HG03558 (cell line): ENCODE results near the gene PYGB.

Experiments used
- ATAC-seq: cut with Tn5 transposase; IDR thresholded peaks from one replicate; pipeline ENCODE4 v1.9.1; 2021; ENCODE audit warnings: moderate number of reproducible peaks; ENCODE audit not compliant: unreplicated experiment; ENCODE audit errors: extremely low read depth

The PYGB gene

DNA sequence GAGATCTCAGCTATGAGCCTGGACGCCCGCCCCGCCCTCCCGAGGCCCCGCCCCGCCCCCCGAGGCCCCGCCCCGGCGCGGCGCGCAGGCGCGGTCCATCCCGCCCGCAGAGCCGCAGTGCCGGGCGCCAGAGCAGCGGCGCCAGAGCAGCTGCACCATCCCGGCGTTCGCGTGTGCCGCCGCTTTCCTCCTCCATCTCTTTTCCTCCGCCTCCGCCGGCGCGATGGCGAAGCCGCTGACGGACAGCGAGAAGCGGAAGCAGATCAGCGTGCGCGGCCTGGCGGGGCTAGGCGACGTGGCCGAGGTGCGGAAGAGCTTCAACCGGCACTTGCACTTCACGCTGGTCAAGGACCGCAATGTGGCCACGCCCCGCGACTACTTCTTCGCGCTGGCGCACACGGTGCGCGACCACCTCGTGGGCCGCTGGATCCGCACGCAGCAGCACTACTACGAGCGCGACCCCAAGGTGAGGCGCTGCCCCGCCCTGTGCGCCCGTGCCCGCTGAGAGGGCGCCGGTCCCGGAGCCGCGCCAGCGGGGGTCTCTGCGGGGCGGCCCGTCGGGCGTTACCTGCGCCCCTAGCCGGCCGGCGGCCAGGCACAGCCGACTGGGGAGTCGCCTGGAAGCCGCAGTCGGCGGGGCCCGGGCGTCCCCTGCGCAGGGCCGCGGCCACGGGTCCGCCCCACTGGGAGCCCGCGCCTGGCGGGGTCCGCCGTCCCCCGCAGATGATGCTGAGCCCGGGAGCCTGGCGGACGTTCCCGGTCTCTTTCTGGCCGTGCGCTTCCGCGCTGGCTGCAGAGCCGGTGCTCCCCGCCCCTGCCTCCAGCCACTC lies at the start of gene PYGB:
Gene PYGB, plus strand, starts transcription at position 130 of the 830 bp plus-strand sequence. Its CDS starts 94 bp downstream, at position 224.
- no peak for ATAC-seq

DNA sequence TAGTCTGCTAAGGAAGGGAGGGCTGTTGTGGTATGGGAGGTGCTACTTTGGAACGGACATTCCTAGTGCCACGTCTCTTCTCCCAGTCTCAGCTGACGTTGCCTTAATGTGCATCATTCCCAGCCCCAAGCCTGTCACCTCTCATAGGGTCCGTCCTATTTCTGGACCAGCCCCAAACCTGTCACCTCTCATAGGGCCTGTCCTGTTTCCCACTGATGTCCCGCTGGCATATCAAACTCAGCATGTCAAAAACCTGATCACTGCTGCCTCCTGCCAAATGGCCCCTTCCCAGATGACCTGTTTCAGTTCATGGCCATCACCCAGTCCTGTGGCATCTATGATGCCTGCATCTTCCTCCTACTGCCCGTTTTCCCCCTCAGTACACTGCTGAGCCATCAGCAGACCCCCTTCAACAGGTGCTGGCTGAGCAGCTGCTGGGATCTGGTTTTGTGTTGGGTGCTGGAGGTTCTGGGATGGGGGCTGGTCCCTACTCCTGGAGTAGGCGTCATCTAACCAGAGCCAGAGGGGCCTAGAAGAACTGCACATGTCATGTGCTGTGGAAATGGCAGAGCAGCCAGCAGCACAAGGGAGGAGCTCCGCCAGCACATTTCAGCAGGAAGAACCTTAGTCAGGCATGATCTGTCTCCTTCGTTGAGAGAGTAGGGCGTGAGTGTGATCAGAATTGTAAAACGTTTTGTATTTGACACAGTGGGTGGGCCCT lies 49.1 kb upstream of the PYGB start:
- ATAC-seq, result no peak

DNA sequence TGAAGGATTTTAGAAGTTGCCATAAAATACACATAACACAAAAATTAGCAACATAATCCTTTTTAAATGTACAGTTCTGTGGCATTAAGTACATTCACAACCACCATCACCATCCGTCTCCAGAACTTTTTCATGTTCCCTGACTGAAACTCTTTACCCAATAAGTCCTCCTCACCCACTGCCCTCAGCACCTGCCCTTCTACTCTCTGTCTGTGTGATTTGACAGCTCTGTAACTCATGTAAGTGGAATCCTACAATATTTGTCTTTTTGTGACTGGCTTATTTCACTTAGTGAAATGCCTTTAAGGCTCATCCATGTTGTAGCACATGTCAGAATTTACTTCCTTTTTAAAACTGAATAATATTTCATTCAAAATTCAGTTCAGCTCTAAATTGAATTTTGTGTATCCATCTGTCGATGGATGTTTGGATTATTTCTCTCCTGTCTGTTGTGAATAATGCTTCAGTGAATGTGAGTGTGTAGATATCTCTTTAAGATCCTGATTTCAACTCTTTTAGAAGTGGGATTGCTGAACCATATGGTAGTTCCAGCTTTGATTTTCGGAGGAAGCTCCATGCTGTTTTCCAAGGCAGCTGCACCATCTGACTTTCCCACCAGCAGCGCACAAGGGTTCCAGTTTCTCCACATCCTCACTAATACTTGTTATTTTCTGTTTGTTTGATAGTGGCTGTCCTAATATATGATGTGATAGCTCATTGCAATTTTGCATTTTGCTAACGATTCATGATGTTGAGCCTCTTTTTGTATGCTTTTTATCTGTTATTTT lies 48.2 kb upstream of the PYGB start:
- no peak for ATAC-seq

DNA sequence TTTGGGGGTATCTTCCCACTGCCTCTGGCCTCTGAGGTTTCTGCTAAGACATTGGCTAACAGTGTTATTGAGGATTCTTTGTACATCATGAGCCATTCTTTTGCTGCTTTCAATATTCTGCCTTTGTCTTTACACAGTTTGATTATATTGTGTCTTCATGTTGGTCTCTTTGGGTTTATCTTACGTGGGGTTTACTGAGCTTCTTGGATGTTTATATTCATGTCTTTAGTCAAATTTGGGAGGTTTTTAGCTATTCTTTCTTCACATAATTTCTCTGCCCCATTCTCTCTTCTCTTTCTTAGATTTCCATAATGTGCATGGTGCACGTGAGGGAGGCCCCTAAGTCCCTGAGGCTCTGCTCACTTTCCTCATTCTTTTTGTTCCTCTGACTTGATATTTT lies 44.8 kb upstream of the PYGB start:
- ATAC-seq, result no peak

DNA sequence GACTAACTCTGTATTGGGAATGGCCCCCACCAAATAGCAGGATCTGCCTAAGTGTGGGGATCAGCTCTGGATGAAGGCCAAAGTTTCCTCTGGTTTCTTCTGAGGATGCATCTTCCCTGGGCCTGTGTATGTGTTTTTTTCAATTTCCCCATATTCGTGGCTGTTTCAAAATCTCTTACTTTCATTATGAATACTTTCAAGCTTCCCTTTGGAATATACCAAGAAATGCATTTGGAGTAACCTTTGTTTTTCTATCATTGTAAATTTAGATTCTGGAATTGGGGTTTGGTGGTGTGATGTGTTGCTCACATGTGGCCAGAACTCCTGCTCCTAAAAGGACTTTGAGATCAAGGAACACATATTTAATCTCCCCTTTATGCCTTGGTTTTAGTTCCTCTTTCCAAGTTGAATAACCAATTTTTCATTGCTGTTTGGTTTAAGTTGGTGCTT lies 44.0 kb upstream of the PYGB start:
- ATAC-seq, result no peak

DNA sequence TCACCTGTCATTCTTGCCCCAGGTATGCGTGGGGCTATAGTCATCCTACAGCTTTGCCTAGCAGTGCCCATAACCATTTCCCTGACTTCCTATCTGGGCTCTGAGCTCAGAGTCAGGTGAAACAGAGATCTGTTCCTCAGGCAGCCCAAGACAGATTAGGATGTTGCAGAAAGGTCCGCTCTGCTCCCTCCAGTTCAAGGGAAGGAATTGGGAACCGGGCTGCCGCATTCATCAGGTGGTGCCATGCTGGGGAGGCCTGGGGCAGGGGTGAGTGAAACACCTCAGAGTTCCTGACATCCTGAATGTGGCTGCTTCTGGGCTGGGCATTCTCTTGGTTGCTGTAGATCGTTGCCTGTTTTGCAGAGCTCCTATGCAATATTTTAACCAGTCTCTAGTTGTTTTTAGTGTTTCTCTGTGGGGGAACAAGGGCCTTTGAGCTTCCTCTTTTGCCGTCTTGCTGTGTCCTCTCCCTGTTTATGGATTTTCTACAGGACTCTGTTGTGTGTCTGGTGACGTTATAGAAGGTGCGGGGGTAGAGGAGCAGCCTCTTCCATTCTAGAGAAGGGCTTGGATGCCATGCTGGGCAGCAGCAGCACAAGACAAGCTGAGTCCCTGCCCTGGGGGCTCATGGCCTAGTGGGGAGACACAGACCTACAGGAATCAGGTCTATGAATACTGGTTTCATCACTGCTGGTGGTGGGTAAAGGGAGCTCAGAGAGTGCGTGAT lies 43.2 kb upstream of the PYGB start:
- no peak for ATAC-seq

DNA sequence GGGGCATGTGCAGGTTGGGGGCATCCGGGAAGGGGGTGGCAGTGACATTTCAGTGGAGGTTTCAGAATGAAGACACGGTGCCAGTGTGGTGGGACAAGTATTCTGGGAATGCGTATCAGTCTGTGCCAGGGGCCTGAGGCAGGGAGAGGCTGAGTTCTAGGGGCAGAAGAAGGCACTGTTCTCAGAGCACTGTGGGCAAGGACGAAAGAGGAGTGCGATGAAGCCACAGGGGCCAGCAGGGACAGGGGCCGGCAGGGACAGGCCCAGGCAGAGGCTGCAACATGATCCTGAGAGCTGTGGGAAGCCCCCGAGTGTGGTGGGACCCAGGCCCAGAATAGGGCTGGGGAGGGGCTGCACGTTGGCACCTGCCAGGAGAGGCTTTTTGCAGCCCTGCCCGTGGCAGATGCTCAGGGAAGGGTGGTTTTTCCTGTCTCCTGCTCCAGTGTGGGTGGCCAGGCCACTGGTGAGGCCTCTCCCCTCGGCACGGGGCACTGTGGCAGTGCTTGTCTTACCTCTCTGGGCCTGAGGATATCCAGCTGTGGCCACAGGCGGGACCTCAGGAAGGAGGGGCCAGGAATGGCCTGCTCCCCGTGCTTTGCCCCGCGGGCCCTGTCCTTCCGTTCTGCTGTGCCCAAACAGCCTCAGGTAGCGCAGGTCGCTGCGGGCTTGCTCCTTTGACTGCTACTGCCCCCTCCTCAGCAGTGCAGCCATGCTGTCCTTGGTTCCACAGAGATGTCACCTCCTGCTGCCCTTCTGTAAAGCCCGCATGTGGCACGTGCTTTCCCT lies 42.4 kb upstream of the PYGB start:
- no peak for ATAC-seq

DNA sequence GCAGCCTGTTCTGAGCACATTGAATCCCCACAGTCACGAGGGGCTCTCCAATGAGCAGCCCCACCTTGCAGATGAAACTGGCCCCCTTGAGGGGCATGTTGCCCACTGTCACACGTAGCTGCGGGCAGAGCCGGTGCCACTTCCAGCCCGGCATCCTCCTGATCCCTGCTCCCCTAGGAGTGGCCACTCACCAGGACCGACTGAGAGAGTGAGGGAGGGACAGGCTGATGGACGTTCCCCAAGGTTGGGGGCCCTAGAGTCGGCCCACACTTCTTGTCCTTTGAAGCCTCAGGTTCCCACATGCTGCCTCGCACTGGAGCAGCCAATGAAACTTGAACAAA lies 41.9 kb upstream of the PYGB start:
- no peak for ATAC-seq

DNA sequence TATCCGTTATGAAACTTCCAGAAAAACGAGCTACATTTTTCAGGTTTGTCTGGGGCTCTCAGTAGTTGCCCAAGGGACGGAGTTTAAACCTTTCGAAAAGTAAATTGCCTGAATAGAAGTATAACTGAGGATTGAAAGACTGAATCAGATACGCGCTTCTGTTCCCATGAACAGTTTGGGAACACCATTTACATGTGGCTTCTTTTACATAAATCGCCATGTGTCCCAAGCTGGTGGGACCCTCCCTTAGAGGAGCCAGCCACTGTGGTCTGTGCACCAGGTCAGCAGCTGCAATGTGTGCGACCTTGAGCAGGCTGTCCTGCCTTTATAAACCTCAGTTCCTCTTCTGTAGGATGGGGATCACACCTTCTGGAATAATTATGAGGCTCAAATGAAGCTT lies 41.3 kb upstream of the PYGB start:
- no peak for ATAC-seq

DNA sequence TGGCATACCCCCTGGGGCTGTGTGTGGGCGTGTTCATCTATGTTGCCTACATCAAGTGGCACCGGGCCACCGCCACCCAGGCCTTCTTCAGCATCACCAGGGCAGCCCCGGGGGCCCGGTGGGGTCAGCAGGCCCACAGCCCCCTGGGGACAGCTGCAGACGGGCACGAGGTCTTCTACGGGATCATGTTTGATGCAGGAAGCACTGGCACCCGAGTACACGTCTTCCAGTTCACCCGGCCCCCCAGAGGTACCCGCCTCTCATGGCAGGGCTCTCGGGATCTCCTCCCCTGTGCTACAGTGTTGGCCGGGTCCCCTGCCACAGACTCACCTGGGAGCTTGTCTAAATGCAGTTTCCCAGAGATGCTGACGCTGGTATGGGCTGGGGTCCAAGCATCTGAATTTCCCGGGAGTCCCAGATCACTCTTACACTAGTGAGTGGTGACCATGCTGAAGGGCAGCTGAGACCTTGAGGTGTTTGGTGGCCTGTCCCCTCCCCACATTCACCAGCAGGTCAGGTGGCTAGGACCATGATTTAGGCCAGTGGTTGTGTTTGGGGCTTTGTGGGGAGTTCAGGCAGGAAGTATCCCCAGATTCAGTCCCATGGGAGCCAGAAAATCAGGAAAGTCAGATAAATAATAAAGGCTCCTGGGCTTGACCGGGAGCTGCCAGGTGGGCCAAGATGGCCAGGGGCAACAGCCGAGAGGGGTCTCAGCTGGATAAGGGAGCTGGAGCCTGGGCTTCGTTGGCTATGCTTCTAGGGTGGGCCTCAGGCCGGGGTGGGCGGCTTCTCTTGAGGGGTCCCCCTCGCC lies 40.5 kb upstream of the PYGB start:
- ATAC-seq, result no peak

DNA sequence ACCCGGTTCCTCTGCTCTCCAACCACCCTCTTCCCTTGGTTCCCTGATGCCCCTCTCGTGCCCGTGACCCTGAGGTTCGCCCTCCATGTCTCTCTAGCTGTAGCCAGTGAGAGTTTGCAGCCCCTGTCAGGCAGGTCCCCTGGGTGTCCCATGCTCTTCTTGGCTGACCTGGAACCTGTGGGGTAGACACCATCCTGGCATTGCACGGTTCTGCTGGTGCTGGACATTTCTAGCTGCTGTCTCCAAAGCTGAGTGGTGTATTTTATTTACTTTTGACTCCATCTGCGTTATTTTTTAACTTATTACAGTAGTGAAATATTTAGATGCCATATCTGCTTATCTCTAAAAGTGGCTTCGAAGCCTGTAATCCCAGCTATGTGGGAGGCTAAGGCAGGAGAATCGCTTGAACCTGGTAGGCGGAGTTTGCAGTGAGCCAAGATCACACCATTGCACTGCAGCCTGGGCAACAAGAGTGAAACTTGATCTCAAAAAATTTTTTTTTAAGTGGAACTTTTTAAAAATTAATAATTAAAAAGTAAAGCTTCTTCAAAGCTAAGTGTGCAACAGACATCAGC lies 39.8 kb upstream of the PYGB start:
- no peak for ATAC-seq

DNA sequence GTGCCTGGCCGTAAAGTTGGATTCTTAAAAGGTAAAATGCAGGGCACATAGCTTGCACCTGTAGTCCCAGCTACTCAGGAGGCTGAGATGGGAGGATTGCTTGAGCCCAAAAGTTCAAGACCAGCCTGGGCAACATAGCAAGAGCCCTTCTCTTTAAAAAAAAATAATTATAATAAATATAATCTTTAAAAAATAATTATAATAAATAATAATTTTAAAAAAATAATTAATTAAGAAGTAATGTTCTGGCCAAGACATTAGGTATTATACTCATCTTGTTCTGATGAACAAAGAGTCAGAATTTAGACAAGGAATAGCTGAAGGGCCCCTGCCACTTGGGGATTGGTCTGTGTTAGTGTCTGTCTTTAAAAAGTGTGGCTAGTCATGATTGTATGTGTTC lies 38.5 kb upstream of the PYGB start:
- ATAC-seq, result no peak

DNA sequence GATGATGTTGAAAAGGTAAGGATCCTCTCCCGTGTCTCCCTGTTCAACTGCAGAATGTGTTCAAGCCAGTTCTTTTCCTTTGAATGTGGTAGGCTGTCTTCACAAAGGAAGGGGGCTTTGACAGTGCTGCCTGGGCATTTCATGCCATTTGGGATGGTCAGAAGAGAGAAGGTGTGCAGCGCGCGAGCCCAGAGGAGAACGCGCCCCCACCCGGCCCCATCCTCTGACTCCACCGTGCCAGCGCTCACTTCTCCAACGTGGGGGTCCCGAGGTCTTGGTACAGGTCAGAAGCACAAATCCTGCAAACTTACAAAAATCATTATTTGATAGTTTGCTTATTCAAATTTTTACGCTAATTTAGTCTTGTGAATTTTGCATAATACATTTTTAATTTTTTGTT lies 38.0 kb upstream of the PYGB start:
- no peak for ATAC-seq

DNA sequence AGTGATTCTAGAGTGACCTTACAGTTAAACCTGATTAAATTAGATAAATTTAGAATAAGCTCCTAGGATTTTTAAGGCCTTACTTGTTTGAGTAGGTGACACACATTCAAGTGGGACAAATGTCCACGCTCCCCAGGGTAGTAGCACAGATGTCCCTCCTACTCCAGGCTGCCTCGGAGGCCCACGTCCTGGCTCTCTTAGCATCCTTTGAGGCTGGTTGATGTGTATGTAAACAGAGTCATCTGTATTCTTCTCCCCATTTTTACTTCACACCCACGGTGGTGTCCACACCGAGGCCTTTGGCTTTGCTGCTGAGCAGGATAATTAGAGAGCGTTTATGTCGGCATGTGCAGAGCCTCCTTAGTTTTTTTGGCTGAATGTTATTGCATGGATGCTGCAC lies 36.6 kb upstream of the PYGB start:
- no peak for ATAC-seq

DNA sequence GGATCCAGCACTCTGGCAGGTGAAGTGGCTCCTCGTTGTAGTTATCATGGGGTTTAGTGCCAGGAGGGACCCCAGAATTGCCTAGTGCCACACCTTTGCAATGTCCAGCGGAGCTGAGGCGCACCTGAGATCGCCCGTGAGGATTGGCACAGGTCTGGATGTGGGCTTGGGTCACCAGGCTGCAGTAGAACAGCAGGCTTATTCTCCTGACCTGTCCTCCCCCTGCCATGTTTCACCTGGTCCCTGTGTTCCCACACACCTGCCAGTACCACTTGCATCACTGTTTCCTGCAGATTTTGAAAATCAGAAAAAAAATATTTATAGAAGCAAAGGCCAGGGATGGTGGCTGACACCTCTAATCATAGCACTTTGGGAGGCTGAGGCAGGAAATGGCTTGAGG lies 35.6 kb upstream of the PYGB start:
- ATAC-seq, result no peak

DNA sequence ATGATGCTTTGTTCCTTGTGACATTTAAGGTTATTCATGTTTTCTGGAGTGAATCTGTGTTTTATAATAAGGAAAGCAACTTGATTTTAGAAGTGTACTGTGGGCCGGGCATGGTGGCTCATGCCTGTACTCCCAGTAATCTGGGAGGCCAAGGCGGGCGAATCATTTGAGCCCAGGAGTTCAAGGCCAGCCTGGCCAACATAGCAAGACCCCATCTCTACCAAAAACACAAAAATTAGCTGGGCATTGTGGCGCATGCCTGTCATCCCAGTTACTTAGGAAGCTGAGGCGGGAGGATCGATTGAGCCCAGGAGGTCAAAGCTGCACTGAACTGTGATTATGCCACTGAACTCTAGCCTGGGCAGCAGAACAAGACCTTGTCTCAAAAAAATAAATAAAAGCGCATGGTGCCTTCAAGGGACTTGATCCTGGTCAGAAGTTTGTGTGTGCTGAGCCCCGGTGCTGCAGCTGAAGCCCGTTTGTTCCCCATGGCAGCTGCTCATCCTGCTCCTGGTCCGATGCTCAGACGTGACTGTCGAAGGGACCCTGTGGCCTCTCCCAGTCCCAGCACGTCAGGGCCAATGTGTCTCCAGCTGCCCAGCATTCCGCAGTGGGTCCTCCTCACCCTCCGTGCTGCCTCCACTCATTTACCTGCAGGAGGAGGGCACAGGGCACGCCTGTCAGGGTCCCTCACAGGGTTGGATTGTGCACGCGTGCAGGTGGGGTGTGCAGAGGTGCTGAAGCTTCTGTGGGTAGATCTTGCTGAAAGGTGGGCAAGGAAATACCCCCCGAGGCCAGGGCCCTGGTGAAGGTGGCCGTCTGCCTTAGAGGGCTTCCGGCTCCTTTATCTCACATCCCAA lies 34.1 kb upstream of the PYGB start:
- ATAC-seq, result no peak

DNA sequence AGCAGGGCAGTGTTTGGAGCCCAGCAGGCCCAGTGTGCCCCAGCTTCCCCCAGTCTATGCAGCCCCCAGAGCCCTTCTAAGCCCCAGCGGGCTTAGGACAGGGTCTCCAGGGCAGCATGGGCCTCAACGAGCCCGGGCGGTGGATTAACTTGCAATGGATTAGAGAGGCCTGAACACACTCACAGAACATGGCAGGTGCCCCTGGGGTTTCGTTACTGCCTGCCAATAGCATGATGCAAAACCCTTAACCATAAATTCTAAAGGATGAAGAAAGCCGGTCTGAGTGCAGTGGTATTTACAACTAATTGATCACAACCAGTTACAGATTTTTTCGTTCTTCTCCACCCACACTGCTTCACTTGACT lies 33.5 kb upstream of the PYGB start:
- no peak for ATAC-seq

DNA sequence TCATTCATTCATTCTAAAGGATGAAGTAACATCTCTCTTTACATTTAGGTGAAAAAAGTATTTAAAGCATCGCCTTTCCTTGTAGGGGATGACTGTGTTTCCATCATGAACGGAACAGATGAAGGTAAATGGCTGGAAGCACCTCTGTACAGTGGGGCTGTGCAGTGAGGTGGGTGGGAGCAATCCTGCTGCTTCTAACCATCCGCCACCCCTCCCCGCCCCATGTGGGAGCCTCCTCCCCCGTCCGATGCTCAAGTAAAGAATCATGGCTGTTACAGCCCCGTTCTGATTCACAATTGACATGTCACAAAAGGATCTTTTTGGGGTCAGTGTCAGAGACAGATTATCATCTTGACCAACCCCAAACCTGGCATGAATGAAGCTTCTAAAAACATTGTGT lies 33.1 kb upstream of the PYGB start:
- no peak for ATAC-seq
